ENCODE results near the gene RALB. TPM values are rescaled to one million over a fixed set of nuclear protein-coding genes. Genes with fewer than 3 reads are reported as not detected.

RALB gene
- total RNA-seq, 2 donors from 2014 or later, result 92.6 to 132 TPM

DNA sequence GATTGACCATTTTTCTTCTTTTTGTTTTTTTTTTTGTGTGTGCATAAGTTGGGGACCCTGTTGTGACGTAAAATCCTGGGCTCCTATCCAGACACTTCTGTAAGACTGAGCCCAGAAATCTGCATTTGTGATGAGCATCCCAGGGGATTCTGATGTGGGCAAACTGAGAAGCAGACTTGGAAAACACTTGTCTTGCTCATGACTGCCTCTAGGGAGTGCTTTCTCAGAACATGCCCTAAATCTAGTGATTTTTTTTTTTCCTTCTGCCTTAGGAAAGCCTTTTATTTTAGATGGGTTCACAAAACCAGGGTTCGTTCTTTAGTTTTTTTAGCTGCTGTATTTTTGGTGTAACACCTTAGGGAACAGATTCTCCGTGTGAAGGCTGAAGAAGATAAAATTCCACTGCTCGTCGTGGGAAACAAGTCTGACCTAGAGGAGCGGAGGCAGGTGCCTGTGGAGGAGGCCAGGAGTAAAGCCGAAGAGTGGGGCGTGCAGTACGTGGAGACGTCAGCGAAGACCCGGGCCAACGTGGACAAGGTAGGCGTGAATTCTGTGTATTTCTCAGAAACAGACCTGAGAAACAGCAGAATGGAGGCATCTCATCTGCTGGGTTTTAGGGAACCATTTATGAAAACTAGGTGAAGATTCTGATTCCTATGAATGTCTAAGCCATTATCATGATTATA lies 36.7 kb downstream of the RALB start:
- H3K27me3 ChIP-seq (replicated peaks; ENCODE audit: insufficient read depth), result no peaks in the 10 kb centered on the region
- H3K9me3 ChIP-seq, result no peaks in the 10 kb centered on the region
- intact Hi-C loops (cut with DNase I), result no loop called here
- no peak overlapping the region for H3K4me3 ChIP-seq
- peak overlapping the region in 1 of 2 donors; percentile 57 for H3K27ac ChIP-seq
- H3K4me1 ChIP-seq (replicated peaks), result peaks cover 17% of the 10 kb centered on the region
- H3K36me3 ChIP-seq, result no peaks in the 10 kb centered on the region
- DNase-seq (ENCODE audit: low spot score), result no peak
- 95% methylated on average over 14 of the region's 14 CpGs for WGBS
- TF ChIP-seq, protein P1, sequence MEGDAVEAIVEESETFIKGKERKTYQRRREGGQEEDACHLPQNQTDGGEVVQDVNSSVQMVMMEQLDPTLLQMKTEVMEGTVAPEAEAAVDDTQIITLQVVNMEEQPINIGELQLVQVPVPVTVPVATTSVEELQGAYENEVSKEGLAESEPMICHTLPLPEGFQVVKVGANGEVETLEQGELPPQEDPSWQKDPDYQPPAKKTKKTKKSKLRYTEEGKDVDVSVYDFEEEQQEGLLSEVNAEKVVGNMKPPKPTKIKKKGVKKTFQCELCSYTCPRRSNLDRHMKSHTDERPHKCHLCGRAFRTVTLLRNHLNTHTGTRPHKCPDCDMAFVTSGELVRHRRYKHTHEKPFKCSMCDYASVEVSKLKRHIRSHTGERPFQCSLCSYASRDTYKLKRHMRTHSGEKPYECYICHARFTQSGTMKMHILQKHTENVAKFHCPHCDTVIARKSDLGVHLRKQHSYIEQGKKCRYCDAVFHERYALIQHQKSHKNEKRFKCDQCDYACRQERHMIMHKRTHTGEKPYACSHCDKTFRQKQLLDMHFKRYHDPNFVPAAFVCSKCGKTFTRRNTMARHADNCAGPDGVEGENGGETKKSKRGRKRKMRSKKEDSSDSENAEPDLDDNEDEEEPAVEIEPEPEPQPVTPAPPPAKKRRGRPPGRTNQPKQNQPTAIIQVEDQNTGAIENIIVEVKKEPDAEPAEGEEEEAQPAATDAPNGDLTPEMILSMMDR (IDR thresholded peaks at IDR 0.05), result no peak
- no peak for TF ChIP-seq POLR2A (IDR thresholded peaks at IDR 0.05)
- TF ChIP-seq POLR2AphosphoS5 (IDR thresholded peaks at IDR 0.05), result no peak

GRCh38 chr2:120290737-120291136 lies 38.1 kb downstream of the RALB start:
- no peaks in the 10 kb centered on the region for H3K9me3 ChIP-seq
- H3K4me1 ChIP-seq (replicated peaks), result peaks cover 17% of the 10 kb centered on the region
- no peaks in the 10 kb centered on the region for H3K36me3 ChIP-seq
- no peaks in the 10 kb centered on the region for H3K27me3 ChIP-seq (replicated peaks; ENCODE audit: insufficient read depth)
- TF ChIP-seq POLR2A (IDR thresholded peaks at IDR 0.05), result no peak
- TF ChIP-seq POLR2AphosphoS5 (IDR thresholded peaks at IDR 0.05), result no peak
- TF ChIP-seq, protein P1 (IDR thresholded peaks at IDR 0.05), result no peak
- WGBS, result 47% methylated on average over 2 of the region's 2 CpGs
- peak overlapping the region; percentile 34 to 63 for H3K27ac ChIP-seq
- no peak for DNase-seq (ENCODE audit: low spot score)
- intact Hi-C loops (cut with DNase I), result no loop called here
- H3K4me3 ChIP-seq, result no peak overlapping the region

- no peaks in the 10 kb centered on the region for H3K36me3 ChIP-seq
- H3K9me3 ChIP-seq, result no peaks in the 10 kb centered on the region
- peak overlapping the region; percentile 45 to 63 for H3K27ac ChIP-seq
- H3K4me3 ChIP-seq, result no peak overlapping the region
- peaks cover 17% of the 10 kb centered on the region for H3K4me1 ChIP-seq (replicated peaks)
- intact Hi-C loops (cut with DNase I), result no loop called here
- DNase-seq (ENCODE audit: low spot score), result peak; percentile 73
- WGBS, result 43% methylated on average over 4 of the region's 4 CpGs
- no peaks in the 10 kb centered on the region for H3K27me3 ChIP-seq (replicated peaks; ENCODE audit: insufficient read depth)
- peak; percentile 80 for TF ChIP-seq POLR2AphosphoS5 (IDR thresholded peaks at IDR 0.05)
- TF ChIP-seq POLR2A (IDR thresholded peaks at IDR 0.05), result no peak
Measured at GRCh38 chr2:120291401-120292311, 39.0 kb downstream of the RALB start.

DNA sequence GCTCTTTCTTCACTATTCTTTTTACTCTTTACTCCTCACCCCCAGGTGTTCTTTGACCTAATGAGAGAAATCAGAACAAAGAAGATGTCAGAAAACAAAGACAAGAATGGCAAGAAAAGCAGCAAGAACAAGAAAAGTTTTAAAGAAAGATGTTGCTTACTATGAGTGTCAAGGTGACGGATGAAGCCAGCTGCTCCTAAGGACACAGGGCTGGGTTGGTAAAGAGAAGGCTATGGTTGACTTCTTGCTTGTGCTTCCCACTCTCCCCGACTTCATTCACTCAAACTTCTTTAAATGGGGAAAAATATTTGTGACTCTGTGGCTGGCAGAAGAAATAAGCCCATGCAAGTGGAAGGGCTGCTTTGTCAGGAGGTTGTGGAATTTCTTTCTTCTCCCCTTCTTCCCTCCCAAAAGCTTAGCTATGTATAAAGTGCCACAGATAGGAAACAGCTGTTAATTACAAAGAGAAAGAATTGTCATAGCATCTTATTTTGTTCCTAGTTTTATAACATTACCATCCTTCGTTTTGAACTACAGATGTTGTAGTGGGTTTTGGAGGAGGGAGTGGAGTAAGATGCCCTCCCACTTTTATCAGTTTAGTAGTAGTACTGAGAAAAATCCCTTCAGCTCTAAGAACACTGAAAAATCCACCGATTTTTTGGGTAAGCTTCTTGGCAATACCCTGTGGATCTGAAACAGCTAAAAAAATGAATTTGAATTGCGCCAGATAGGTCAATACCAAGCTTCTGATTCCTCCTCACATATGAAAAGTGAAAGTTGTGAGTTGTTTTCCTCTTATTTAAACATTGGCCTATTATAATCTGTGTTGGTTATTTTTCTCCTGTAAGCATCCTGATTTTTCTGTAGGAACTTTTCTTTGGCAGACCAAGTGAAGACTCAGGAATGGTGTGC lies 40.7 kb downstream of the RALB start:
- no peaks in the 10 kb centered on the region for H3K27me3 ChIP-seq (replicated peaks; ENCODE audit: insufficient read depth)
- peak overlapping the region; percentile 27 to 63 for H3K27ac ChIP-seq
- no peaks in the 10 kb centered on the region for H3K9me3 ChIP-seq
- peaks cover 17% of the 10 kb centered on the region for H3K4me1 ChIP-seq (replicated peaks)
- intact Hi-C loops (cut with DNase I), result no loop called here
- 55% methylated on average over 5 of the region's 5 CpGs for WGBS
- no peak overlapping the region for H3K4me3 ChIP-seq
- no peaks in the 10 kb centered on the region for H3K36me3 ChIP-seq
- no peak for DNase-seq (ENCODE audit: low spot score)
- TF ChIP-seq POLR2A (IDR thresholded peaks at IDR 0.05), result no peak
- TF ChIP-seq POLR2AphosphoS5 (IDR thresholded peaks at IDR 0.05), result no peak
- TF ChIP-seq, protein P1 (IDR thresholded peaks at IDR 0.05), result no peak

DNA sequence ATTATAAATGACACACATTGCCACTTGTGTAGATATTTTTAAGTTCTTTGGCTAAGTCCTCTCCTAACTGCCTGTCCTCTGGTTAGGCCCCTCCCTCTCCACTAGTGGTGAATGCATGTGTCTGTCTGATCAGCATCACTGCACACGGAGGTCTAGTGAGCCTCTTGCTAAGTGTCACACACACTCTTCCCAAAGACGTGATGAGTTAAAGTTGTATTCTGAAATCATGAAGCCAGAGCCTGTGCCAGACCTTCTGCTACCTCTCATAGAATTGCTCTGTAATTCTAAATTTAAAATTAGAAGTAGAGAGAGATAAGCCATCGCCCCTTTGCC lies 41.3 kb downstream of the RALB start:
- intact Hi-C loops (cut with DNase I), result no loop called here
- Histone ChIP-seq H3K4me1 (replicated peaks) (peaks cover 17% of the 10 kb centered on the region), H3K27me3 (replicated peaks; ENCODE audit: insufficient read depth) (no peaks in the 10 kb centered on the region), H3K4me3 (no peak overlapping the region), H3K36me3 (no peaks in the 10 kb centered on the region), H3K27ac (peak overlapping the region in 1 of 2 donors; percentile 63), H3K9me3 (no peaks in the 10 kb centered on the region)
- WGBS, result 79% methylated on average over 3 of the region's 3 CpGs
- TF ChIP-seq, protein P1 (IDR thresholded peaks at IDR 0.05), result no peak
- TF ChIP-seq POLR2A (IDR thresholded peaks at IDR 0.05), result no peak
- TF ChIP-seq POLR2AphosphoS5 (IDR thresholded peaks at IDR 0.05), result no peak
- no peak for DNase-seq (ENCODE audit: low spot score)

All from prostate gland (tissue), 2 donors.